Measurements from ENCODE around the gene EIPR1.

The EIPR1 gene

GRCh38 chr2:3264010-3264744, 113.4 kb downstream of the EIPR1 start:
- no peak for DNase-seq

- DNase-seq, result no peak
These were observed 114.1 kb downstream of the EIPR1 start for GRCh38 chr2:3263487-3263886.

GRCh38 chr2:3262437-3263388, 114.9 kb downstream of the EIPR1 start:
- no peak for DNase-seq

- no peak for DNase-seq
These were observed 116.1 kb downstream of the EIPR1 start for GRCh38 chr2:3261511-3261910.

- no peak for DNase-seq
These were observed 116.7 kb downstream of the EIPR1 start for GRCh38 chr2:3260959-3261358.

- no peak for DNase-seq
These were observed 119.8 kb downstream of the EIPR1 start for GRCh38 chr2:3257826-3258225.

- DNase-seq, result no peak
These were observed 120.5 kb downstream of the EIPR1 start for GRCh38 chr2:3257166-3257565.

- no peak for DNase-seq
These were observed 121.0 kb downstream of the EIPR1 start for GRCh38 chr2:3256605-3257004.

GRCh38 chr2:3256157-3256556, 121.5 kb downstream of the EIPR1 start:
- DNase-seq, result no peak

- DNase-seq, result no peak
These were observed 123.1 kb downstream of the EIPR1 start for GRCh38 chr2:3254442-3254941.

GRCh38 chr2:3253913-3254441, 123.6 kb downstream of the EIPR1 start:
- DNase-seq, result no peak

- no peak for DNase-seq
These were observed 125.7 kb downstream of the EIPR1 start for GRCh38 chr2:3251946-3252345.

GRCh38 chr2:3249476-3249962, 128.1 kb downstream of the EIPR1 start:
- DNase-seq, result no peak

- no peak for DNase-seq
These were observed 128.7 kb downstream of the EIPR1 start for GRCh38 chr2:3248754-3249475.

GRCh38 chr2:3246928-3247714, 130.5 kb downstream of the EIPR1 start:
- DNase-seq, result no peak

GRCh38 chr2:3246406-3246805, 131.2 kb downstream of the EIPR1 start:
- DNase-seq, result no peak

GRCh38 chr2:3244486-3244885, 133.1 kb downstream of the EIPR1 start:
- no peak for DNase-seq

- no peak for DNase-seq
These were observed 133.8 kb downstream of the EIPR1 start for GRCh38 chr2:3243804-3244203.

GRCh38 chr2:3242747-3243369, 134.8 kb downstream of the EIPR1 start:
- DNase-seq, result no peak

GRCh38 chr2:3241971-3242746, 135.5 kb downstream of the EIPR1 start:
- no peak for DNase-seq

Data from activated T-cell treated with anti-CD3 and anti-CD28 coated beads, Interleukin-2, amount 50 U/mL, for 48 hours (primary cell).